G401.6 (cell line): ENCODE measurements around the gene C19orf33.
"Not testable (repeated sequence)": the region's sequence is repeated elsewhere in the genome, so short reads cannot be mapped to it uniquely, and the experiment has no call there.

Experiments
- FAIRE-seq: peaks from 2 replicates; lab custom pipeline; 2012; peaks lifted over from hg19 to GRCh38; lab: Jason Lieb, UNC

C19orf33 gene

DNA sequence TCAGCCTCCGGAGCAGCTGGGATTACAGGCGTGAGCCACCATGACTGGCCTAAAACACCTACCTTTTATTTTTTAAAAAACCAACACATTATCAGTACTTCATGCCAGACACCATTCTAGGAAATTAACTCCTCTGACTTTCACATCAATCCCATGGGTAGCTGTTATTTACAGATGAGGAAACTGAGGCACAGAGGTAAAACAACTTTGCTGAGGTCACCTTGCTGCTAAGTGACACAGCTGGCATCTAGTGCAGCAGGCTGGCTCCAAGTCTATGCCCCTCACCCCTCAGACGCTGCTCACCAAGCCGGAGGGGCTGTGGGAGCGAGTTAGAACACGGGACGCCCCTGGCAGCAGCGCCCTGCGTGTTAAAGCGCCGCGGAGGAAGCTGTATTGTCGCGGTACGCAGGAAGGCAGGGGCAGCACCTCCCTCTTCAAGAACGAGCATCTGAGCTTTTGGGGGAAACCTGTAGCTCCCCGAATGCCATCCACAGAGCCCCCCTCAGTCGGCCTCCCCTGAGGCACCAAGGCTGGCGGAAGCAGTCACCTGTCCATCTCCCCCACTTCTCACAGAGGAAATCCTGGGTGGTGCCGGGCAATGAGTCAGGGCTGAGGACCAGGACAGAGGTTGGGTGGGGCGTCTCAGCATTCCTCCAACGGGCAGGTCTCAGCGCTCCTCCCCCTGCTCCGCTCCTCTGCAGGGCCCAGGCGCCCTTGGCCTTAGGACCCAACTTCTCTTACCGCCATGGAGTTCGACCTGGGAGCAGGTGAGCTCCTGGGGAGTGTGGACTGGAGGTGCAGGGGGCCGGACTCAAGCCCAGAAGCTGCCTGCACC lies at the start of gene C19orf33:
Gene C19orf33, plus strand, starts transcription at position 735 of the 835 bp plus-strand sequence. Its CDS starts 11 bp downstream, at position 746.
- no peak for FAIRE-seq

DNA sequence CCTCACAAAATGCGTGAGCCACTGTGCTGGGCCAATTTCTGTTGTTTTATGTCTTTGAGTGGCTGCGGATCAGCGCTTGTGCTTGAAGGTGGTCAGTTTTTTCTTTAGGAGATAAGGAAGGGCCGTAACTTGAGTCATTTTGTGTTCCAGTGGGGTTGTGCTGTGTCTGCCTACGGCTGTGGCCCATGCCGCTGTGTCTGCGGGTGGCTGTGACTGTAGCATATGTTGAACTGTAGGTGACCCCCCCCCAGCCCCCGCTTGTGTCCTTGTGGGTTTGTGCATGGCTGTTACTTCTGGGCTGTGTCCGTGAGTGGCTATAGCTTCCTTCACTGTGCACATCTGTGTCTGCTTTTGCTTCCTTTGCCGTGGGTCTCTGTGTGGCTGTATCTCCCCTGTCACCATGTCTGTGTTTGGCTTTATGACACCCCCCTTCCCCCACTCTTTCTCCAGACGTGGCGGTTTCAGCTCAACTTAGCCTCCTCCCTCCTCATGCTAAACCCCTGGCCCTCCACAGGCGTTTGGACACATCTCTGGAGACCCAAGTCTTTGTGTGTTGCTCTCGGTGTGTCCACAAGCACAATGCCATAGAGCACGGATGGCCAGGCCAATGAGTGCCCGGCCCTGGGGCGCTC lies 48.6 kb upstream of the C19orf33 start:
- FAIRE-seq = no peak

DNA sequence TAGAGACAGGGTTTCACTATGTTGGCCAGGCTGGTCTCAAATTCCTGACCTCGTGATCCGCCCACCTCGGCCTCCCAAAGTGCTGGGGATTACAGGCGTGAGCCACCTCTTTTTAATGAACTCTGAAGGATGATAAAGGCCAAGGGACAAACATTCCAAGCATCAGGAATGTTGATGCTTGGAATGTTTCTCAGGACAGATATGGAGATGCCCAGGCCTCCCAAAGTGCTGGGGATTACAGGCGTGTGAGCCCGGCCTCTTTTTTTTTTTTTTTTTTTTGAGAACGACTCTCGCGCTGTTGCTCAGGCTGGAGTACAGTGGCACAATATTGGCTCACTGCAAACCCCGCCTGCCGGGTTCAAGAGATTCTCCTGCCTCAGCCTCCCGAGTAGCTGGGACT lies 42.1 kb upstream of the C19orf33 start:
- not testable (repeated sequence) for FAIRE-seq

DNA sequence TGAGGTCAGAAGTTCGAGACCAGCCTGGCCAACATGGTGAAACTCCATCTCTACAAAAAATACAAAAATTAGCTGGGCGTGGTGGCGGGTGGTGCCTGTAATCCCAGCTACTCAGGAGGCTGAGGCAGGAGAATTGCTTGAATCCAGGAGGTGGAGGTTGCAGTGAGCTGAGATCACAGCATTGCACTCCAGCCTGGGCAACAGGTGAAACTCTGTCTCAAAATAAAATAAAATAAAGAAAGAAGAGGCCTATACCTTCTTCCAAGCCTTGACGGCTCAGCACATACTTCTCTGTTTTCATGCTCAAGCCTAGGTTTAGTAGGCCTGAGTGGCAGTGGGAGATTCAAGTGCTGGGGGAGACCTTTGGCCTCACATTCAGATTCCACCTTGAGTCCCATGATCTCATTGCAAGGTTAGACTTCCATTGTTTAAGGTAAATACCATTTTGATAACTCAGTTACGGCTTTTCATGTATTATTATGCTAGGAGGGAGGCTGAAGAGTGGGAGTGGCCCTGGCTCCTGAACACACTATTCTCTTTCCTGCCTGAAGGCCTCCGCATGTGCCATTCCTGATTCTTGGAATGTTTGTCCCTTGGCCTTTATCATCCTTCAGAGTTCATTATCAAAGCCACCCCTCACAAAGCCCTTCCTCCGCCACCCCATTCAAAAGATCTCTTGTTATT lies 41.3 kb upstream of the C19orf33 start:
- FAIRE-seq = no peak

DNA sequence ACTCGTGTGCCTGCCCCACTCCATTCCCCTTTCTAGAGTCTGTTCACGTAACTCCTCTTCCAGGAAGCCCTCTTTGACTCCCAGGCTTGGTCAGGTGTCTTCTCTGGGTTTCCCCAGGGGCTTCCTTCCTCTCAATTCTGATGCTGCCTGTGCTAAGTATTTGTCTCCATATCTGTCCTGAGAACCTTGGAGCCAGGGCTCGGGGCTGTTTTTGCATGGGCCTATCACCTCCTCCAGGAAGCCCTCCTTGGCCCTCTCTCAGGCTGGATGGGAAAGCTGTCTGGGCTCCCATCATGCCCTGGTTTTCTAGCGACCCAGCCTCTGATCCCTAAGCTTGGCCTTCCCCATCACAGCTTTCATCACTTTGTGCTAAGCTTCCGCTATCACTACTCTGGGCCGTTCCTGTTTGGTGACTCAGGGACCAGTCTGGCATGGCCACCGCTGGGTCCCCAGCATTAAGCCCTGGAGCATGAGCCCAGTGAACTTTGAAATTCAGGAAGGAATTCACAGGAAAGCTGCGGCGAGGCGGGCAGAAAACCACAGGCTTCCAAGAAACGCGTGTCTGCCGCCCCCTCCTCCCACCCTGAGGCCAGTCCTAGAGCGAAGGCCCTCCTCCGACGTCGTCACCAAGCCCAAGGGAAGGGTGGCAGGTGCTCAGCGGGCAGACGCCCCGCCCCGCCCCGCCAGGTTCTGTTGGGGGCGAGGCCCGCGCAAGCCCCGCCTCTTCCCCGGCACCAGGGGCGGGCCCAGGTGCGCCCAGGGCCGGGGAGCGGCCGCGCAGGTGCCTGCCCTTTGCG lies 40.2 kb upstream of the C19orf33 start:
- no peak for FAIRE-seq

DNA sequence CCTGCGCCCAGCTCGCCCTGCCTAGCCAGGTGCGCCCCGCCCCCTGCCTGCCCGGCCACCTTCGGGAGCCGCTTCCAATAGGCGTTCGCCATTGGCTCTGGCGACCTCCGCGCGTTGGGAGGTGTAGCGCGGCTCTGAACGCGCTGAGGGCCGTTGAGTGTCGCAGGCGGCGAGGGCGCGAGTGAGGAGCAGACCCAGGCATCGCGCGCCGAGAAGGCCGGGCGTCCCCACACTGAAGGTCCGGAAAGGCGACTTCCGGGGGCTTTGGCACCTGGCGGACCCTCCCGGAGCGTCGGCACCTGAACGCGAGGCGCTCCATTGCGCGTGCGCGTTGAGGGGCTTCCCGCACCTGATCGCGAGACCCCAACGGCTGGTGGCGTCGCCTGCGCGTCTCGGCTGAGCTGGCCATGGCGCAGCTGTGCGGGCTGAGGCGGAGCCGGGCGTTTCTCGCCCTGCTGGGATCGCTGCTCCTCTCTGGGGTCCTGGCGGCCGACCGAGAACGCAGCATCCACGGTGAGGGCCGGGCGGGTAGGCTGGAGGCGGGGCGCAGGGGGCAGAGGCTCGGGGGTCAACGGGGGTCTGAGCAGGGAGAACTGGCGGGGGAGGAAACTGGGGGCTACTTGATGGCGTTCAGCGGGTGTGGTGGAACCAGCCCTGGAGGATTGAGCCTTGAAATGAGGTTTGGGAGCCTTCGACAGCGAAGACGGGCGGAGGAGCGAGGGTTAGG lies 39.4 kb upstream of the C19orf33 start, which contains the start of gene SPINT2:
Gene SPINT2, plus strand, starts transcription at position 88 of the 727 bp plus-strand sequence. Its CDS starts 320 bp downstream, at position 408.
- no peak for FAIRE-seq

DNA sequence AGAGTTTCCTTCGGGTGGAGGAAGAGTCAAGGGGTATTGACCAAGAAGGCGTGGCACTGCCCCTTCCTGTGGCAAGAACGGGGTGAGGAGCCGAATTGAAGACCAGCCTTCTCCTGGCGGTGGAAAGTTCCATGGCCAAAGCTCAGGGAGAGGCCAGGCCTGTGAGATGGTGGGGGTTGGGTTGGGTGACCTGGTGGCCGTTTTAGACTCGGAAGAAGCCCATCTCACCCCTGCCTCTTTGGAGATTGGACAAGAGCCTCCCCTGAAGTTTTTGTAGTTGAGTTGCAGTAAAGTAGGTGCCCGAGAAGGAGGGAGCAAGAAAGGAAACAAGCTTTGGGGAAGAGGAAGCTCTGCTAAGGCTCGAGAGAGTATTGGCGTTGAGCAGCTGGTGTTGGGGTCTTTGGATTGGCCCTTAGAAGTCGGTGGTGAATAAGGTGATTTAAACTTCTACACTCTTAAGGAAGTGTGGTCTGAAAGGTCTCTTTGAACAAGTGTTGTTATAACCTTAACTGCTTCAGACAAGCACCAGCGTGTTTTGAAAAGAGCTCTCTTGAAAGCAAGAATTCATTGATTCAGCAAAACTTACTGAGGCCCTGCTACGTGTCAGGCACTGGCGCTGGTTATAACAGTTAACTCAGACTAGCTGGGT lies 38.7 kb upstream of the C19orf33 start:
- FAIRE-seq = peak; percentile 3

DNA sequence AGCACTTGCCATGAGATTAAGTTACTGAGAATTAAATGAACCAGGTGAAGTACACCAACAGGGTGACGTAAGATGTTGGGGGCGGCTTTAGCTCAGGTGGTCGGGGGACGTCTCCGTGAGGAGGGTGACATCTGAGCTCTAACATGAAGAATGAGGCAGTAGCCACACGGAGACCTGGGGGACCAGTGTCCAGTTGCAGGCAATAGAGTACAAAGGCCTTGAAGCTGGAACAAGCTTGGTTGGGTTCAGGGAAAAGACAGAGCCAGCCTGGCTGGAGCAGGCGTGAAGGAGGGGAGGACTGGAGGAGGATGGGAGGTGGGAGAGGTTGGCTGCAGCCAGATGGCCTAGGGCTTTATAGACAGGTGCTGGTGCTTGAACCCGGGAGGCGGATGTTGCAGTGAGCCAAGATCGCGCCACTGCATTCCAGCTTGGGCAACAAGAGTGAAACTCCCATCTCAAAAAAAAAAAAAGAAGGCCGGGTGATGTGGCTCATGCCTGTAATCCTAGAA lies 38.1 kb upstream of the C19orf33 start:
- no peak for FAIRE-seq

DNA sequence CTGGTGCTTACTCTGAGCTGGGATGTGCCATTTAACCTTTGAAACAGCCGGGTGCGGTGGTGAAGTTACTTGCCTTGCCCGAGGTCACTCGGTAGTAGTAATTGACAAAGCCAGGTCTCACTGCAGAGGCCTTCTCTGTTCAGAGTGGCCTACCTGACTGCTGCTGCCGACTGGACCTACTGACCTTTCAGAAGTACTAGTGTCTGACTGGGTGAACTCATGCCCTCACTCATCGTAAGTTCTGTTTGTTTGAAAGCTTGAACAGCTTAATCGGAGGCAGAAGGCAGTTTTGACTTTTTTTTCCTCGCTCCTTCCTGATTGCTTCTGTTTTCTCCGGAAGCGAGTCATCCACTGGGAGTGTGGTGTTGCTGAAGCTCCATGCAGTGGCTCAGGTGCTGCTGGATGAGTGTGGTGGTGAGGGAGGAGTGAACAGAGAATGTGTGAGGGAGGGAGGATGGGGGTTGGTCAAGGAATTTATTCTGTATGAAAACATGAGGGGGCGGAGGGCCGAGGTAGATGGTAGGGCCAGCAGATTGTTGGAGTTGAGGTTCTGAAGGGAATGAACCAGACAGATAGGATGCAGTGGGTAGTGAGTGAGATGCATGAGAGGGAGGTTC lies 37.0 kb upstream of the C19orf33 start:
- FAIRE-seq = no peak

DNA sequence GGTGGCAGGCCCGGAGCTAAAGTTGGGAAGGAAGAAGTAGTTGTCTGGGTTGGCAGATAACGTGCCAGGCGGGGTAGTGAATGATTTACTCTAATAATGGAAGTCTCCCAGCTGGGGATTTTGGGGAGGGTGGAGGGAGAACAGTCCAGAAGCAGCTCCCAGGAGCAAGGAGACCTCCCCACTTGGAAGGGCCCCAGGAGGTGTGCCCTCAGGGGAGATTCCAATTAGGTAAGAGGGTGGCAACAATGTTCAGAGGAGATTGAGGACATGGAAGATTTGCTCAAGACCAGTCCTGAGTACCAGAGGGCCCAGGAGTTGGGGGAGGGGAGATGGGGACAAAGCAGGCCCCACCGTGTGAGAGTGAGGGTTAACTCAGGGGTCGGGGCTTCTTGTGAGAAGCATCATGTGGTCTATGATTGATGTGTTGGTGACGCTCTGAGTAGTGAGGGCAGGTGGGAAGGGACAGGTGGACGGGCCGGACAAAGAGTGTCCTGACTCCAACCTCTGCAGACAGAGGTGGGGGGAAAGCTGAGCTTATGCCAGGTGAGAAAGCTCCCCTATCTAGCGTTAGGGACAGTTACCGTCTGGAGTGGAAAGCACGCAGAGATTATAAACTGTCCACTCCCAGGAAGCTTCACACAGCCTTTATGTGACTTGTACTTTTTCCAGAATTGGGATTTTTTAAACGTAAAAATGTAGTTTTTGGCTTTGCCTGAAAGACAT lies 36.1 kb upstream of the C19orf33 start:
- no peak for FAIRE-seq

DNA sequence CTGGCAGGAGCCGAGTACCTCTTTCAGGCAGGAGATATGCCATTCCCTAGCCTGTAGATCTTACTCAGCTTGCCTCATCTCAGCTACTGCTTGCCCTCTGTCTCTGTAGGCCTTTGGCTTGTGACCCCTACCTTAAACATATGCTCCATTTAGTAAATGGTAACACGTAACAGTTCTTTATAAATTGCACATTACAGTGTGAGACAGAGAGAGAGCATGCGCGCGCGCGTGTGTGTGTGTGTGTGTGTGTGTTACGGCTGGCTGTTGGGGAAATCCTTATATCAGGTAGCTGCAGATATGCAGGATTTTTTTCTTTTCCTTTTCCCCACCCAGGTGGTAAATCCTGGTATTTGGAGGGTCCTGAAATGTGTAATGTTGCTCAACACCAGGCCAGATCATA lies 35.5 kb upstream of the C19orf33 start:
- FAIRE-seq = no peak

DNA sequence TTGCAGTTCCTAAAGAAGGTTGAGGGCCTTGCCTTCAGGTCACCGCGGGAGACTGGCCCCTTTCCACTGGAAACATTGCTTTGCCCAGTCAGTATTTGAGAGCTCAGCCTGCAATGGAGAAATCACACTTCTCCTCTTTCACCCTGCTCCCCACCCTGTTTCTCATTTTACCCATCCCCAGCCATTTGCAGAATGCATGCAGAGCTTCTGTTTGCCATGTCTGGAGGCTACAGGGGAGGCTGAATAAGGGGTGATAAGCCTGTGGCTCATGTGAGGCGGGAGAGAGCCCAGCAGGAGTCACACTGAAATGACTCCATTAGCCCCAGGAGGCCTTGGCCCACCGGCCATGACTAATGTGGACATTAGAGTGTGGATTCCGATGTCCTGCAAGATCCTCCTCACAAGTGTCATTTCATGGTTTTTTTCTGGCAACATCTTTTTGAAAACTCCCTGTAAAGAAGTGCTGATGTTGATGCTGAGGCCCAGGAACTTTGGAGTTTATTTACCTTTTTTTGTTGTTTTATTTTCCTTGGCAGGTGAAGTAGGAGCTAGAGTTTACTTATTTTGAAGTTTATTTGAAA lies 33.4 kb upstream of the C19orf33 start:
- FAIRE-seq = no peak

DNA sequence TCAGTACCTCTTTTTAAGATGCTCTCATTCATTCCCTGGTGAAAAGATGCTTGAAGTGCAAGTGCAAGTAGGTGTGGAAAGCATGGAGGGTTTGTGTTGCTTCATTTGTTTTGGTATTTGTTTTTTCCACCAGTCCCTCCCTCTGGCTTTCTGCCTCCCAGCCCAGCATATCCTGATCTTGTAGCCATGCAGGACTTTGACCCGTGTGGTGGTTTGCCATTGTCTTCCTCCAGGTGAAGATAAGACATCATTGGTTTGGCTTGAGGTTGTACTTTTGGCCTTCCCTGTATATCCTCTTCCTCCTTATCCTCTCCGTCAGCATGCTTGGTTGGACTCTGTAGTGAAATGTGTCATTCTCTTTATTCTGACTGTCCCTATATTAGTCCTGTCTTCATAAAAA lies 30.6 kb upstream of the C19orf33 start:
- FAIRE-seq = no peak

DNA sequence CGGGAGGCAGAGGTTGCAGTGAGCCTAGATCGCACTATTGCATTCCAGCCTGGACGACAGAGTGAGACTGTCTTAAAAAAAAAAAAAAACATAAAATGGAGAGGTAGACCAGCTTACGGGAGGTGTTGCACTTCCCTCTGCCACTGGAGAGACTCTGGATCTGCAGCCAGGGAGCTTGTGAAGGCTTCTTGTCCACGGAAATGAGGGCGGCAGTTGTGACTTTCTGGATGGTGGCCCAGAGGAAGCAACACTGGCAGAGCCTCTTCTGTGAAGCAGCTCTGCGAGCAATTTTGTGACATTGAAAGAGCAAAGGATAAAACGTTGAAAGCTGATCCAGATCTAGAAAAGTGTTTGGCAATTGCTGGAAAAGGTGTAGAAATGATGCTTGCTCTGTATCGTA lies 29.3 kb upstream of the C19orf33 start:
- FAIRE-seq = no peak

DNA sequence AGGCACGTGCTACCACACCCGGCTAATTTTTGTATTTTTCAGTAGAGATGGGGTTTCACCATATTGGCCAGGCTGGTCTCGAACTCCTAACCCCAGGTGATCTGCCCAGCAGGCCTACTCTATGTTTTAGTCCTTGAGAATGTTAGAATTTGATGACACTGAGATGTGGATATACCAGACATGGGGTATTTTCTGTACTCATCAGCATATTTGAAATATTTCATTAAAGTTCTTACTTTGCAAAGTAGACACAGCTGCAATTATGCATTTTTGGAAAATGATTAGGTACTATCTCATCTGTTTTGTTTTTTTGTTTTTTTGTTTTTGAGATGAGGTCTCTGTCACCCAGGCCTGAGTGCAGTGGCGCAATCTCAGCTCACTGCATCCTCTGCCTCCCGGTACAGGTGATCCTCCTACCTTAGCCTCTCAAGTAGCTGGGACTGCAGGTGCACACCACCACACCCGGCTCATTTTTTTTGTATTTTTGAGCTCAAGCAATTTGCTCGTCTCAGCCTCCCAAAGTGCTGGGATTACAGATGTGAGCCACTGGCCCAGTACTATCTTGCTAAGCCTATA lies 27.0 kb upstream of the C19orf33 start:
- FAIRE-seq = no peak

DNA sequence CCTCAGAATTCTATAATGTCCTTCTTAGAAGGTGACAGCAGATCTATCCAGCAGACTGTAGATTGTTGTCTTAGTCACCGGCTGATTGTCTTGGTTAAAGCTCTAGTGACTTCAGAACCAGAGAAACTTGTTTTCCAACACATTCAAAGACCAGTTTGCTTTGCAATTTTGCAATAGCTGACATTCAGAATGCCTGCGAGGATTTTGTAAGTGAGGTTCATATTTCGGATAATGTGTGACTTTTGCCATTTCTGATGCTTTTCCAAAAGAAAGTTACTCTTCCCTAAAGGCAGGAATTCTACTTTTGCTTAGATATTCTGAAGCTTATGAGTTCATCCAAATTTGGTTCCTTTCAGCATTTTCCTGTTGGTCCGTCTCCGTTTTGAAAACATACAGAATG lies 26.5 kb upstream of the C19orf33 start:
- FAIRE-seq = no peak

DNA sequence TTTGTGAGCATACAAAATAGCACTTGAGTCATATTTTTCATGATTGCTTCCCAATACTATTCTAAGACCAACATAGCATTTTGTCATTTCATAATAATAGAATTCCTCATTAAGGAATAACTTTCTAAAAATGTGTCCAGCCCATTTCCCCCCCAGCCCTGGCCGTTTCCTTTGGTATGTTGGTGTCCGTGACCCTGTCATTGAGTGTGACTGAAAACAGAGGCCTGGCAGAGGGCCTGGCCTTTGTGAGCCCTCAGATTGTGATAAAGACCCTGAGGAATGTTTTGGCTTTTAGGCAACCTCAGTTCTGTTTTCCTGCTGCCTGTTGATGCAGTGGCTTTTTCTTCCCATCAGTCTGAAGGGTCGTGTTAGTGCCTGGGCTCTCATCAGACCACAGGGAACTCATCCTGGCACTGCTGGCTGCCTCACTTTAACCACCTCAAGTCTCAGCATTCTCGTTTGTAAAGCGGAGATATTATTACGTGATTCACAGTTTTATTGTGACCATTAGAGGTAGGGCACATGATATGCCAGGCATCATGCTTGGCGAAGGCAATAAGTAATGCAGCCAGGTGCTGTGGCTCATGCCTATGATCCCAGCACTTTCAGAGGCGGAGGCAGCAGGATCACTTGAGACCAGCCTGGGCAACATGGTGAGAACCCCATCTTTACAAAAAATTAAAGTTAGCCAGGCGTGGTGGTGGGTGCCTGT lies 25.9 kb upstream of the C19orf33 start:
- no peak for FAIRE-seq

DNA sequence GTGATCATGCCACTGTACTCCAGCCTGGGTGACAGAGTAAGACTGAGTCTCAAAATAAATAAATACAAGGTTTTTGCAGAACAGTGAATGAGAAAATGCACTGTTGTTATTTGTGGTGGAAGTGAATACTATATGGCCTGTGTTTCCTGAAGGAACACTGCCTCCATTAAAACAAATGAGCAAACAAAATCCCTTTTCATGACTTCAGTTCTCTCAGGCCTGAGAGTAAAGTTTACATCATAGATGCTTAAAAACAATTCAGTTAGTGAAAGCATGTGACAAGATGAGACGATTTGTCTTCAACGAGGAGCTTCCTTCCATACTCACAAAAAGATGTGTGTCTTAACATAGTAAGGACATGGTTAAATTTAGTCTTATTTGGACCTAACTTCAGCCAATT lies 25.3 kb upstream of the C19orf33 start:
- FAIRE-seq = no peak
